ENCODE measurements around the gene NEK4.

The NEK4 gene

DNA sequence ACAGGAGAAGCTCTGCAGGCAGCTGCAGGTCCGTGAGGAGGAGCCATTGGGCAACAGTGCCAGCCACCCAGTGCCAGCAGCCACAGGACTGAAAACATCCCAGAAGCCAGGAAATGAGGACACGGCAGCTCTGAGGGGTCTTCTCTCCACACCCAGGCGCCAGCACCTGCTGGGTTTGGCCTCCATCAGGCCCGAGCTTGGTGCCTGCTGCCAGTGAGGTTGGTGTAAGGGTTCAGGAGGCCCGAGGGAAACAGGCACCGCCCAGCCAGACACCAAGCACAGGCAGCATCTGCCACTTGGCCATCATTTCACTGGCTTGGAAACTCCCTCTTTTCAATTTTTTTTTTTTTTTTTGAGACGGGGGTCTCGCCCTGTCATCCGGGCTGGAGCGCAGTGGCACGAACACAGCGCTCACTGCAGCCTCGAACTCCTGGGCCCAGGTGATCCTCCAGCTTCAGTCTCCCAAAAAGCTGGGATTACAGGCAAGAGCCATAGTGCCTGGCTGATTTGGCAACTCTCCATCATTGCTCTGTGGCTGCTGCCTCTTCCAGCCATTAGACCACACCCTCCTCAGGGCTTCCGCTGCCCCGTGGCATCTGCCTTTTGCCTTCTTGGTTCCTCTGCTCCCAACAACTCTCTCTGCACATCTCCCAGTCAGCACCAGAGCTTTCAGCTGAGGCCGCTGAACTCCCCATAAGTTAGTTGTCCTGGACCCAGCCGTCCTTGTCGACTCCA lies 22.4 kb upstream of the NEK4 start:
- peak; percentile 65 for DNase-seq

DNA sequence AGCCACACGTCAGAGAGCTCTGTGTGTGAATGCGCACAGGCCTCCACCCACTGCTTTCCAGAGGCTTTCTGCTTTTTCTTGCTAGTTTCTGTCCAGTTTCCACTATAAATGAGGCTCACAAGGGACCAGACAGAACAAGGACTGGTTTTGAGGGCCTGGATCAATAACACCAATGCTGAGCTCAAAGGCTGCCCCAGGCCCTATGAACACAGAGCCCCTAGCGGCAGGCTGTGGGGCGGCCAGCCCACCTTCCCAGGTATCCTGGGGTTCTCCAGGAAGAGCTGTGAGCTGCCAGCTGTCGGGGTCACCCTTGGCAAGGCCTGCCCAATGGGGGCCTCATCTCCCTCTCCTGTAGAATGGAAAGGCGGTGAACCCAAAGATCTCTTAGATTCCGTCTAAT lies 21.7 kb upstream of the NEK4 start:
- DNase-seq: no peak

DNA sequence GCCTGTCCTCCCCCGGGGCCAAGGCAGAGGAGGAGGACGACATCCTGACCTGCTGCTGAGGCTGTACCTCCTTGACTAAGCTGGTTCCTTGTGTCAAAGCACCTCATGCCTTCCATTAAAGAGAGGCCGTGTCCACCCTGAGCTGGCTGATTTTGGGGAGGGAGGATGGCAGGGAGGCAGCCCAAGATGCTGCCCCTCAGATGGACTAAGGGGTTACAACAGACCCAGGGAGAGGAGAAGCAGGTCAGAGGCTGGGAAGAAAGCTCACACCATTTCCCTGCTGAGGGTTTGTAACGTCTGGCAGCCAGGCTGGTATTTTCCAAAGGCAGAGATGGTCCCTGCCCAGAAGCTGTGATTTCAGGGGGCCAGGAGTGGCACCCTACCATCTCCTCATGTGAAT lies 21.2 kb upstream of the NEK4 start:
- no peak for DNase-seq

DNA sequence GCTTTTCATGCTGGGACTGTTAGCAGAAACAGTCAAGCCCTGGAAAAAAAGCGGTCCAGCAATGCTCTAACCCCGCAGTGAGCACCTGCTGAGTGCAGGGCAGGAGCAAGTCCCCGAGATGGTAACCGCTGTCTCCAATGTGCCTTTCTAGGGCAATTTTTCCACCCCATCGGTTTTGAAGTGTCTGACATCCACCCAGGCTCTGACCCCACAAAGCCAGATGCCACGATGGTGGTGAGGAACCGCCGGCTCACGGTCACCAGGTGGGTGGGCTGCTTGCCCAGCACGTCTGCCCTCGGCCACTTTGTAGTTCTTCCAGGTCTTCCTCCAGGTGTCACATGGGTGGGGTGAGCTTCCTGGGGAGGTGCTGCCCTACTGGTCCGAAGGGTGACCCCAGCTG lies 20.6 kb upstream of the NEK4 start:
- no peak for DNase-seq

DNA sequence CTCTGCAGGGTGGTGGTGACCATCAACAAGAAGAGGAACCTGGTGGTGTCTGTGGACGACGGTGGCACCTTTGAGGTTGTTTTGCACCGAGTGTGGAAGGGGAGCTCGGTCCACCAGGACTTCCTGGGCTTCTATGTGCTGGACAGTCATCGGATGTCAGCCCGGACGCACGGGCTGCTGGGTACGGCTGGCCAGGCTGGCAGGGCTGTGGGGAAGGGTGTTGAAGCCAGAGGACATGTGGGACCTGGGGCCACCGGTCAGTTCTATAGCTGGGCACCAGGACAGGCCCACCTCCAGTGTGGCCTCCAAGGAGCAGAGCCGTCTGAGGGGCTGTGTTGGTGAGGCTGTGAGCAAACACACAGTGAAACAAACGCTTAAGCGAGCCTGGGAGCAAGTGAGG lies 20.0 kb upstream of the NEK4 start:
- DNase-seq: no peak

DNA sequence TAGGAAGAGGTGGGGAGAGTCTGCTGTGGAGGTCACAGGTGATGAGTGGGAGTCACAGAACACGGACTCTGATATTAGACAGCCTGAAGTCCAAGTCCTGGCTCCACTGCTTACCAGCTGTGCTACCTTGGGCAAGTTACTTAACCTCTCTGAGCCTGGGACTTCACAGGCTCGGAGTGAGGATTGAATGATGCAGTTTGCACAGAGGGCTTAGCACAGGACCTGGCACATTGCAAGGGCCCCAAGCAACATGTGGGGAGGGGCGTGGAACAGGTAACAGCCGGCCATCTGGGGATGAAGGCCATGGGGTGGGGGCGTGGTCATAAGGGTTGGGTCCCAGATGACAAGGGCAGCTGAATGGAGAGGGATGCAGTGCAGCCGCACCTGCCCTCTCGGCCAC lies 19.6 kb upstream of the NEK4 start:
- DNase-seq: no peak

DNA sequence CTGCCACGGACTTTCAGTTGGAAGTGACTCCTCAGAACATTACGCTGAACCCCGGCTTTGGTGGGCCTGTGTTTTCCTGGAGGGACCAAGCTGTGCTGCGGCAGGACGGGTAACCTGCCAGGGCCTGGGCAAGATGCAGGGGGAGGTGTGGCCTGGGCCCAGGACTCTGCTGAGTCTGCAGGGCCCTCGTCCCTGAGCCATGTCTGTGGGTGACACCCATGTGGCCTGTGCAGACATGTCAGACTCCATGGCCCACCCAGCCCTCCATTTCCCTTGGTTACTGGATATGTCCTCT lies 19.0 kb upstream of the NEK4 start:
- DNase-seq: no peak

DNA sequence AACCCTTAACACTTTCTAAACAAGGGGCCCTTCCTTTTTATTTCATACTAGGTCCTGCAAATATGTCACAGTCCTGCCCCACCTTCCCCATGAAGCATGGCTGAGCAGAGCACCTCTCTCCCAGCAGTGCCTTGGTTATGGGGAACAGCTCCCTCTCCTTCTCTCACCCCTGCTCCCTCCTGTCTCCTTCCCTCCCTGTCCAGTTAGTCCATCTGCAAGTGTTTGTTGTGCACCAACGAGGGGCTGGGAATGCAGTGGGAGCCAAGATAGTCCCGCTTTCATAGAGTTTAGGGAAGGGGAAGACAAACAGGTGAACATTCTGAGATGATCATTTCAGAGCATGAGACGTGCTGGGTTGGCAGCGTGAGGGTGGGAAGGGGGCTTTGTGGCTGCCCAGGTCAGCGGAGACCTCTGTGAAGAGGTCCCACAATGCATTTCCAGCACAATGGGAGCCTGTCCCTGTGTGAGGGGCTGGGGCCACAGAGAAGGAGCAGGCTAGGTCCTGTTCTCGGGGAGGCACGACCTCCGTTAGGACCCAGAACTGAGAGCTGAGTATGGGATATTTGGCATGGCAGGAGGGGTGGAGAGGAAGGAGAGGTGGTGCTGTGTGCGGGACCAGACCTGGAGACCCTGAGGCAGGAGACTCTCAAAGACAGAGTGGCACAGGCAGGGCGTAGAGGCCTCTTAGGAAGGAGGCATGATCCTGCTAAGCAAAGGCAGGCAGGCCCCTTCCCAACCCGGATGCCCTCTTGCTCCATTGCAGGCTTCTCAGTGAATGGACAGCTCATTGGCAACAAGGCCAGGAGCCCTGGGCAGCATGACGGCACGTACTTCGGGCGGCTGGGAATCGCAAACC lies 18.4 kb upstream of the NEK4 start:
- no peak for DNase-seq

DNA sequence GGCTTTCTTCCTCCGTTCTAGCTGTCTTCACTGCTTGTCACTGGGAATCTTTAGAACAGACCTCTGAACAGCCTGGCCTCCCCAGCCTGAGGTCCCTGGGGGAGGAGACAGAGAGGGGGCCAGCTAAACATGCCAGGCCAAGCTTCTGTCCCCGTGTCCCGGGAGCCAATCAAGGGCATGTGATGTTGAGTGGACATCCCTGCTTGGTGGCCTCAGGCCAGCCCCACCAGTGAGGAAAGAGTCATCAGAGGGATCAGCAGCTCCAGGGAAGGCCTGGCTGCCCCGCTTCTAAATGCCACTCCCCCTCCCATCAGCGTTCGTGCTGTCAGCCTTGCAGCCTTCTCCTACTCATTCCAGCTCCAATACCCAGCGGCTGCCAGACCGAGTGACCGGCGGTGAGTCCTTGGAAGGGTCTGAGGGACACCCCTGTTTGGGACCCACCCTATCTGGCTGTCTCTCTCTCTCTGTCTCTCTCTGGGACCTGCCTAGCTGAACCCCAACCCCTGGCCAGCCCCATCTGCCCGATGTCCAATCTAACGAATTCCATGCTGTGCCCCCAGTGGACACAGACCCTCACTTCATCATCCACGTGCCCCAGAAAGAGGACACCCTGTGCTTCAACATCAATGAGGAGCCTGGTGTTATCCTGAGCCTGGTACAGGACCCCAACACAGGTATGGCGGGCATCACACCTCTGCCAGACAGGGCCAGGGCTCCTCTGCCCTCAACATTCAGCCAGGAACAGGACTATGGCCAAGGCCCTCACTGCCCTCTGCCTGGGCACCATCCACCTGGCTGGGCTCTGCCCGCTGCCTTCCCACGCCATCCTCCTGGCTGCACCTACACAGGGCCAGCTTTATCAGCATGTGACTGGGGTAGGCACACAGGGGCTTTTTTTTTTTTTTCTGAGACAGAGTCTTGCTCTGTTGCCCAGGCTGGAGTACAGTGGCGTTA lies 17.2 kb upstream of the NEK4 start:
- no peak for DNase-seq

DNA sequence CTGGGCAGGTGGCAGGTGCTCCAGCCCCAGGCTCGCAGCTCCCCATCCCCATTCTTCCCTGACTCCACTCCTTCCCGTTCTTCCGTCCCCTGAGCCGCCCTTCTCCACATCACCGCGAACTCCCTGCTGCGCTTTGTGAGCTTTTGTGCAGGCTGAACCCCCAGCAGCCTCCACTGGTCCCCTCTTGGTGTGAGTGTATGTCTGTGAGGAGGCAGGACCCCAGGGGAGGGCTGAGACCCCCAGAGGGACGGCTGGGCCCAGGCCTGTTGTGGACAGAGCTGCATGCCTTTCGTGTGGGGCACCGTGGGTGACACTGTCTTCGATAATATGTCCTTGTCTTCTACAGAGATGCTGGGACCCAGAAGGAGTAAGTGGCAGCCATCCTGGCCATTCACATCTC lies 16.5 kb upstream of the NEK4 start:
- no peak for DNase-seq

DNA sequence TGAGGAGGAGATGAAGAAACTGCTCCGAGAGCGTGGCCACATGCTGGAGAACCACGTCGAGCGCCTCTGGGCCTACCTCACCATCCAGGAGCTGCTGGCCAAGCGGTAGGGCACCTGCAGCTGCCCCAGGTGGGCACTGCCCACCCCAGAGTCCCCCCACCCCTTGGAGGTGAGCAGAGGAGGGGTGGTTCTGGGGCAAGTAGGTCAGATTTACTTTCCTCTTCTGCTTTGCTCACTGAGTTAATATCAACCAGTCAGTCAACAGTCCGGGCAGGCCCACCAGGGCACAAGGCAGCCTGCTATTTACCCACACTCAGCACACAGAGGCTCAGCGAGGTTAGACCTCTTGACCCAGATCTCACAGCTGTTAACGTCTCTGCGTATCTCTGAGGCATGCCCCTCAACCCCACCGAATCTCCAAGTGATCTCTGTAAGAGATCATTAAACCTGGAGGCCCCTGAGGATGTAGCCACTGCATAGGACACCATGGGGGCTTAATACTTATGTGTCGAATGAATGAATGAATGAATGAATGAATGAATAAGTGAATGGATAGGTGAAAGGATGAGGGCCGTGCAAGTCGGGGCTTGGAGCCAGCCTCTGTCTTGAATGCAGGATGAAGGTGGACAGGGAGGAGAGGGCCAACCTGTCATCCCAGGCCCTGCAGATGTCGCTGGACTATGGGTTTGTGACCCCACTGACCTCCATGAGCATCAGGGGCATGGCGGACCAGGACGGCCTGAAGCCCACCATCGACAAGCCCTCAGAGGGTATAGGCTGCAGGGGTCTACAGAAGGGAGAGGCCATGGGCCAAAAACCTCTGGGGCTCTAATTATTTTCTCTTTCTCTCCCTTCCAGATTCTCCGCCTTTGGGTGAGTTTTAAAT lies 15.8 kb upstream of the NEK4 start:
- no peak for DNase-seq

DNA sequence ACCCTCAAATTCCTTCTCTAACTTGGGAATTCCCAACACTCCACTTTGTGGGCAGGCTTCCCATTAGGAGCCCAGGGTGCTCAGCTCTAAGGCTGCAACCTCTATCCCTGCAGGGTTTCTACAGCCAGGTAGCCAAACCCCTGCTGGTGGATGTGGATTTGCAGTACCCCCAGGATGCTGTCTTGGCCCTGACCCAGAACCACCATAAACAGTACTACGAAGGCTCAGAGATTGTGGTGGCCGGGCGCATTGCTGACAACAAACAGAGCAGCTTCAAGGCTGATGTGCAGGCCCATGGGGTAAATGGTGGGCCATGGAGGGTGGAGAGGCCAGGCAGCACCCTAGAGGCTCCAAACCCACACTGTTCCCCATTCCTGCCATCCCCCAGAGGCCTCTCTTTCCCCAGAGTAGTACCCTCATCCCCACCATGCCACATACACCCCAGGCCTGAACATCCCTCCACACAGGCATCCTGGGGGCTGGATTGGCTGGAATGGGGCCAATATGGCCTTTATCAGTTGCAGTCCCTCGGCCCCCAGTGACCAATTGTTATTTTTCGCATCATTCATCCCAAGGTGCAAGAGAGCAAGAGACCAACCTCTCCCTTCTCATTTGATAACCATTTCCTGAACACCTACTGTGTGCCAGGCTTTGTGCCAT lies 14.3 kb upstream of the NEK4 start:
- DNase-seq: no peak

DNA sequence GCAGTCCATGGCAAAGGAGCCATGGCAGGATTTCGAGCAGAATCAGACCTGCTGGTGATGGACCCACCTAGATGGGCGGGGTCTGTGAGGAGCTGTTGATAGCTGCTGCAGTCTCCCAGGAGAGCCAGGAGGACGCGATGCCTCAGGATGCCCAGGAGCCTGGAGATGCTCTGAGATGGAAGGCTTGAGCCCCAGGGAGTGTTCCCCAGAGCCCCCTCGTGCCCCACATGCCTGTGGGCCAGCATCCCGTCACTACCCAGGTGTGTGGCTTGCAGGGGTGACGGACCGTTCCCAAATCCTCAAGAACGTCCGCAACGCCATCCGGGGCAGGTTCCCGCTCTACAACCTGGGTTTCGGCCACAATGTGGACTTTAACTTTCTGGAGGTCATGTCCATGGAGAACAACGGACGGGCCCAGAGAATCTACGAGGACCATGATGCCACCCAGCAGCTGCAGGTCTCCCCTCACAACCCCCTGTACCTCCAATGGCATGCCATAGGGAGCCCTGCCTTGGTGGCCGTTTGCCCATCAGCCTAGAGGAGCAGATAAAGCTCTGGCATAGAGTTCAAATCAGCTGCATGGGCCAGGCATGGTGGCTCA lies 13.4 kb upstream of the NEK4 start:
- no peak for DNase-seq

DNA sequence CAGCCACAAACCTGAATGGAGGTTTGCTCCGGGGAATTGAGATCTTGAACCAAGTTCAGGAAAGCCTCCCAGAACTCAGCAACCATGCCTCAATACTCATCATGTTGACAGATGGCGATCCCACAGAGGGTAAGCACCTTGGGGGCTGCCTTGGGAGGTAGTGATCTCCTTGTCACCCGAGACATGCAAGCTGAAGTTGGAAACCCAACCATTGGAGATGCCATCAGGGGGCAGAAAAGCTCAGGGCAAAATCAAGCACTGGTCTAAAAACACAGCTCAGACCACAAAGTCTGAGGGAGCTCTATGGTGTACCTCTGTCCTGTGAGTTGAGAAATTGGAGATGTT lies 12.4 kb upstream of the NEK4 start:
- DNase-seq: no peak

DNA sequence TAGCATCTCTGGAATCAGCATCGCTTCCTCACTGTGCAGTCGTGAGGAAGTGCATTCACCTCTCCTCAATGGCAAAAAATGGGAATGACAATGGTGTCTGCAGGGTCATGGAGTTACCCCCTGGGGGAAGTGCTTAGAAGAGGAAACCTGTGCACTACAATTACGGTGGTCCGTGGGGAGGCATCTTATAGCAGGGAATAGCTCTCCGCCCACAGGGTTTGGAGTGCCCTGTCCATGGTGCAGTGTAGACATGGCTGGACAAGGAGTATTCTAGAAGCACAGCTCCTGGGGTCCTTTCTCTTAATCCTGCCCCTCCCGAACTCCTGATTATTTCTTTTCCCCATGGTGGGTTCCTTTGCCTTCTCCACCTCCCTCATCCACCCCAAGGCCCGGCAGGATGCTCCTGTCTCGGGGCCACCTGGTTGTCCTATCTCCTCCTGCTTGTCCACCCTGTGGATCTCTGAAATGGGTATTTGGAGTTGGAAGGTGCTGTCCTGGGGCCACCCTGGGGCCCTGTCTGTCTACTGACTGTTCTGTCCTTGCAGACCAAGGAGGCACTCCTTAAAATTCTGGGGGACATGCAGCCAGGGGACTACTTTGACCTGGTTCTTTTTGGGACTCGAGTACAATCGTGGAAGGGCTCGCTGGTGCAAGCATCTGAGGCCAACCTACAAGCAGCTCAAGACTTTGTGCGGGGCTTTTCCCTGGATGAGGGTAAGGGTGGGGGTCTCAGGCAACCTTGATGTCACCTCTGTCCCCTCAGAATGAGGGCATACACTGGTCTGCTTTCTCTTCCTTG lies 11.9 kb upstream of the NEK4 start:
- no peak for DNase-seq

DNA sequence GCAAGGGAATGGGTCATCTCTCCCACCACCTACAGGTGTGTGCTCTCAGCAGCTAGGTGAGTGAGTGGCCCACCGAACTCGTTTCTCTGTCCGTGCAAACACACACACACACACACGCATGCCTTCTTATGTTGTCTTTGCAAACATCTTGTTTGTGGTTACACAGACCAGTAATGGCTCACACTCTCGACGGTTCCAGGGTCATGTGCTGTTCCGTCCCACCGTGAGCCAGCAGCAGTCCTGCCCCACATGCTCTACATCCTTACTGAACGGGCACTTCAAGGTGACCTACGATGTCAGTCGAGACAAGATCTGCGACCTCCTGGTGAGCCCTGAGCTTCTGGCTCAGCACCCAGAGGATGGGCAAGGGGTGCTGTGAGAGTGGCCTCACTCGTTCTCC lies 11.0 kb upstream of the NEK4 start:
- no peak for DNase-seq

DNA sequence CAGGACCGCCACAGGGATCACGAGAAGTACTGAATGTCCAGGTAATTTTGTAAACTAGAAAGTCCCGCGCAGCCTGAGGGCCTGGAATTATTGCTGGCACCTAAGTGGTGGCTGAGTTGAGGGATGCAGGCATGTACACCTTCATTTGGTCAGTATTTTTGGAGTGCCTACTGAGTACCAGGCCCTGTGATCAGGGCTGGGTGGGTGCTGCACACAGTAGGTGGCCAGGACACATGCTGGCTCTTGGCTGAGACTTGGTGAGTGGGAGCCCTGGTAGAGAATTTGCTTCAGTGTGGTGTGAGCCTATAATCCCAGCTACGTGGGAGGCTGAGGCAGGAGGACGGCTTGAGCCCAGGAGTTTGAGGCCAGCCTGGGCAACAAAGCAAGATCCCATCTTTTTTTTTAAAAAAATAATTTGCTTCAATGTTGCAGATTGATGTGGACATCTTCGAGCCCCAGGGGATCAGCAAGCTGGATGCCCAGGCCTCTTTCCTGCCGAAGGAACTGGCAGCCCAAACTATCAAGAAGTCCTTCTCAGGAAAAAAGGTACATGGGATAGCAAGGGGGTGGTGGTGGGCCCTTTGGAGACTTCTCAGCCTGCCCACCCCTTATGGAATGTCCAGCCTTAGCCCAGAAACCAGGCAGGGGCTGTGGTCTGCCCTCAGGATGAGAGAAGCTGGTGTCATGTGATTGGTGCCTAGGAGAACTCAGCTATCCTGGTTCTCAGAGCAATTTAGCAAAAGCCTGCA lies 9.3 kb upstream of the NEK4 start:
- no peak for DNase-seq

DNA sequence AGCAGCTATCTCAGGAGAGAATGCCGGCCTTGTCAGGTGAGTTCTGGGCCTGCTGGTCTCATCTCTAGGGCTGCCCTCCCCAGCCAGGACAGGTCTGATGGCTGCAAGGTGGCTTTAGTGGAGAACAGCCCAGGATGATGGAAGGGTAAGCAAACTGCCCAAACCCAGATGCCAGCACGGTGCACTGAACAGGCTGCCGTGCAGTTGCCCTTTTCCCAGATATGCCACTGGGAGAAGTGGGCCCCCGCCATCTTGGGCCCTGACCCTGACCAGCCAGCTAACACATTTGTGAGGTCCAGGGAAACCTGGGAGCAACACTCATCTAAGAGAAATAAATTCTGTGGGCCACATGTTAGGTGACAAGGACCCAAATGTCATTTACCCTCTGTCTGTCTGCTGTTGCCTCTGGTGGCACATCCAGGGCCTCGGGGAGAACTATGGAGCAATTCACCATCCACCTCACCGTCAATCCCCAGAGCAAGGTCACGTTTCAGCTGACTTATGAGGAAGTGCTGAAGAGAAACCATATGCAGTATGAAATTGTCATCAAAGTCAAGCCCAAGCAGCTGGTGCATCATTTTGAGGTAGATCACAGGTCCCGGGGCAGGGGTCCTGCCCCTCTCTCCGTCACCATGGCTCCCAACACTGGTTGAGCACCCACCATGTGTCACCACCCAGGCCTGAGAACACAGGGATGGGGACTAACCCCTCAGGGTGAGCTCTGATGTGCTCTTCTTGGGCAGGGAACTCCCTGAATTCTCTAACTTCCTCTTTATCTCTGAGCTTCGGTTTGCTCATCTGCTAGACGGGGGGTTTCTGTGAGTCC lies 8.5 kb upstream of the NEK4 start:
- DNase-seq: no peak

Data from NCI-H2171 treated with DMSO at 0.1 percent for 48 hours (cell line).